Activated effector memory CD4-positive, alpha-beta T cell treated with Interleukin-2 at 50 U/mL for 16 hours (primary cell): Measurements from ENCODE around the gene PPFIA3.
A peak's percentile ranks its signal among the peaks of the same experiment; 100 is the strongest.
"Not testable (repeated sequence)": the region's sequence is repeated elsewhere in the genome, so short reads cannot be mapped to it uniquely, and the experiment has no call there.

Experiments used
- DNase-seq: peaks from one replicate; pipeline ENCODE4 v3.0.0-alpha.2; 2020

The PPFIA3 gene

GRCh38 chr19:49103331-49104085 is 15.8 kb upstream of the PPFIA3 start:
- DNase-seq, result no peak

GRCh38 chr19:49104229-49104864 is 15.0 kb upstream of the PPFIA3 start:
- no peak for DNase-seq

- DNase-seq, result peak; percentile 46
Measured at GRCh38 chr19:49106648-49107135, 12.7 kb upstream of the PPFIA3 start.

GRCh38 chr19:49107625-49108459 is 11.5 kb upstream of the PPFIA3 start:
- DNase-seq, result no peak

DNA sequence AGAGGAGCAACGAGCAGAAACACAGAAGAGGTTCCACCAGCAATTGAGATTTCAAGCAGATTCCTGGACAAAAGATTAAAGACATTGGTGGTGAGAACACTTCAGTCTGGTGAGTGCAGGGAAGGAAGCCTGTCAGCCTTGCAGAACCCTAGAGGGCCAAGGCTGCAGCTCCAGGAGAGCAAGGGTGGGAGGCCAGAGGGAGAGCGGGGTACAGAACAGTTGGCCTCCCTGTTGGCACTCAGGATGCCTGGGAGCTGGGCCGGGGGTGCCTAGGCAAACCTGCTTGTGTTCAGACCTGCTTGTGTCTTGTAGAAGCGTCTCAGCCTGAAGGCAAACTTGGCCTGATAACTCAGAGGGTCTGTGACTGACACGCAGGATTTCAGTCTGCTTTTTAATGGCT is 10.3 kb upstream of the PPFIA3 start:
- DNase-seq, result no peak

DNA sequence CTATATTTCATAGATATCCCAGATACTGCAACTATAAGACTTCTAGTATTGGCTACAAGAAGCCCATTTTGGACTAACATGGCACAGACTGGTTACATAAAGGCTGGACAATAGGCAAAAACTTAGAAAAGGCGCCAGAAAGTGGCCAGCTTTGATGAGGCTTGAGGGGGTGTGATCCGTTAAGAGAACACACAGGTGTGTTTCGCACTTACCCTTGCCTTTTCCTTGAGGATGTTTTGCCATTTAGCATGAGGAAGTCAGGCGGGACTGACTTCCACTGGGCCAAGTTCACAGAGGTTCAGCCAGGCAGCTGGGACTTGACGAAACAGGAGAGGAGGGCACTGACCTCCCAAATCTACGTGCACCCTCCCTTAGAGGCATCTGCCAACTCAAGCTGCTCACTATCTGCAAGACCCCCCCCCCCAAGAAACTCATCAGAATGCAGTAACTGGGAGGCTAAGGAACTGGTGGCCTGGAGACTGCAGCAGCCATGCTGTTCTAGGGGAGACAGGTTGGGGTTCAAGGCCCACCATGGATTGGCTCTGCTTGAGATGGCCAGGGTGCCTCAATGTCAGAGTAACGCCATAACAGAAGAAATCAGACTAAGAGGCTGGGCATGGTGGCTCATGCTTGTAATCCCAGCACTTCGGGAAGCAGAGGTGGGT is 9.6 kb upstream of the PPFIA3 start:
- no peak for DNase-seq

- DNase-seq, result no peak
Measured at GRCh38 chr19:49110567-49110966, 8.8 kb upstream of the PPFIA3 start.

GRCh38 chr19:49111218-49111998 is 7.9 kb upstream of the PPFIA3 start:
- DNase-seq, result no peak

DNA sequence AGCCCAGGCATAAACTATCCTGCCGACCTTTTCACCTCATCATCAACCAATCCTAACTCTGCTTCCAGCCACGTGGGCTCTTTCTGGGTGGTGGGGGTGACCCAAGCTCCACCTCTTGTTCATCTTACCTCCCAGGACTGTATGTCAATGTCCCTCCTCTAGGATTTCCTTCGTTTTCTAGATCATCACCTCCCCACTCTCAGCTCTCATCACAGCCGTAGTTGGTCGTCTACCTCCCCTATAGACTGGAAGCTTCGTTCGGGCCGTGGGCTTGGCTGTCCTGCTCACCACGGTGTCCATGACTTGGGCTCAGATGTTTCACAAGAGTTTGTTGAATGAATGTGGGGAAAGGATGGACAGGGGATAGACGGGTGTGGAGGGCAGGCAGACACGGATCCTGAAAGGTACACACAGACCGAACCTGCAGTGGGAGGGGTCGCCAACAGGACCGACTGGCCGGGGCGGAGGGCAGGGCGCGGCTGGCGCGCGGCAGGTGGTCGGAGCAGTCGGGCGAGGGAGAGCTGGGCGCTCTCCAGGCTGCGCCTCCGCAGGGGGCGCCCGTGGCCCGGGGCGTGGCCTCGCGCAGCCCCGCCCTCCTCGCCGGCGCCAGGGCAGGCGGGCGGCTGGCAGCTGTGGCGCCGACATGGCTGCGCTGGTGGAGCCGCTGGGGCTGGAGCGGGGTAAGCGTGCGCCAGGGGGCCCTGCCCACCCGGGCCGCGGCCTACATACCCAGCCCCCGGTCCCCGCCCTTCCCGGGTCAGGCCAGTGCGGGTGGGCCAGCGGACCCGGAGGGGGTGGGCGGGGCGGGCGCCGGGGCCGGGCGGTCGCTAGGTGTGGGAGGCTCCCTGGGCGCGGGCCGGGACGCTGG is 5.3 kb upstream of the PPFIA3 start, which contains the start of gene LIN7B:
Gene LIN7B (plus strand): TSS at position 609 of the 868 bp plus-strand sequence. CDS start 35 bp downstream, at position 644.
- DNase-seq, result peak; percentile 70

DNA sequence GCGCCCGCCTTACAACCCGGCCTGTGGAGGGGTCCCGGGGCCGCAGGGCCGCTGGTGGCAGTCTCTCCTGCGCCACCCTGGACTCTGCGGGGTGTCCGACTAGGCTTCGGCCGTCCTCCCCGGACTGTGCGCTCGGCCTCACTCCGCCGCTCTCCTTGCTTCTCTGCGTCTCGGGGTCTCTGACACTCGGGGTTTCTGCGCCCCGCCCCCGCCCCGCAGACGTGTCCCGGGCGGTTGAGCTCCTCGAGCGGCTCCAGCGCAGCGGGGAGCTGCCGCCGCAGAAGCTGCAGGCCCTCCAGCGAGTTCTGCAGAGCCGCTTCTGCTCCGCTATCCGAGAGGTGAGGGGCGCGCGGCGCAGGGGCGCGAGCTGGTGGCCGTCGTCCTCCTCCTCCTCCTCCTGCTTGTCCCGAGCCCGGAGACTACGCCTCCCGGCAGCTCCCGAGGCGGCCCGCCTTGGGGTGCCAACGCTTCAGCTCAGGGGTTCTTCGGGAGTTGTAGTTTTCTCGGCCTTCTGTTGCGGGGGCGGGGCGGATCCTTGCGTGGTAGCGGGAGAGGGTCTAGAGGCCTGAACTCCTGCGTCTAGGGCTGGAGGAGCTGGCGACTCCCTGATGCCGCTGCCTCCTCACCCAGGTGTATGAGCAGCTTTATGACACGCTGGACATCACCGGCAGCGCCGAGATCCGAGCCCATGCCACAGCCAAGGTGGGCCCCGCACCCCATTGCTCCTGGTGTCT is 4.5 kb upstream of the PPFIA3 start:
- peak; percentile 16 for DNase-seq

DNA sequence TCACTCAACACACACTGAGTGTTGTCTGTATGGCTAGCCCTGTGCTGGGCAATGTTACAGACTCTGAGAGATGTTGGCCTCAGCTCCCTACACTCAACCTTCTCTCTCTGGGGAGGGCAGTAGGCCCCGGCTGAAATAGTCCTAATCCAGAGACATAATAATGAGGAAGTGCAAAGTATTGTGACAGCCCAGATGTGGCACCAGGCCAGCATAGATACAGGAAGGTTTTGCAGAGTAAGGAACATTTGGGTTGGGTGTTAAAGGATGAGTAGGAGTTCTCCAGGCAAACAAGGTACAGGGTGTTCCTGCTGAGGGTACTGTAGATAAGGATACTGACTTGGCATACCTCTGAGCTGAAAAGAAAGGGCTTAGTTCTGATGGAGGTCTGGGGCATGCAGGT is 2.8 kb upstream of the PPFIA3 start:
- no peak for DNase-seq

GRCh38 chr19:49117677-49118564 is 1.4 kb upstream of the PPFIA3 start:
- no peak for DNase-seq

DNA sequence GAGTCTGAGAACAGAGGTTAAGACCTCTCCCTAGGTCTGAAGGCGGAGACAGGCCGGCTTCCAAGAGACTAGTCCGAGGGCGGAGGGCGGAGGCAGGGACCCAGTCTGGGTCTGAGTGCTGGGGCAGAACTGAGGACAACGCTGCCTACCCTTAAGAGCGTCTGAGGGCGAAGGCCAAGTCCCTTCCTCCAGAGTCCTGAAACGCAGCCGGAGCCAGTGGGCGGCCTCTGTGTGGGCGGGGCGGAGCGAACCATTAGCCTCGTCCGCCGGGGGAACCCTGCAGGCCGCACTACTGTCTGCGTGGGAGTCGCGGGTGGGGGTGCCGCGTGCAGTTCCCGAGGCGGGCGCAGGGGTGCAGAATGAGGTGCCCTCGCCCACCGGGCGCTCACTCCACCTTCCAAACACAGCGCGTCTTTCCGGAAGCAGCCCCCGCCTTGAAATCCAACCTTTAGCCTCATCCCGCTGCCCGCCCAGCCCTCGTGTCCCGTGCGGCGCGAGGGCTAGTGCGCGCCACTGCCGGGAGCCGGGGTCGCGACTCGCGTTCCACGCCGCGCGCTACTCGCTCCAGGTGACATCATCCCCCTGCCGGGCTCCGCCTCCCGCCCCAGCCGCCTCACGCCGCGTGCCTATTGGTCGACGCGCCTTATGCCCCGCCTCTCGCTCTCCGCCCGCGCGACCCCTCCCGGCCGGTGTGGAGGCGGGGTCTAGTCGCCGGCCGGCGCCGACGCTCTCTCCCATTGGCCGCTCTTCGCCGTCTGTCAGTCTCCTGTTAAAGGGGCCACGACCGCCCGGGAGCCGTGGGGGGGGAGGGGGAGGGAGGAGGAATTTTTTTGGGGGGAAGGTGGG is 556 bp upstream of the PPFIA3 start, which contains the start of gene C19orf73:
Gene C19orf73 (minus strand): TSS at position 579 of the 846 bp plus-strand sequence. CDS start 121 bp downstream, at position 458.
- DNase-seq, result peak; percentile 94

DNA sequence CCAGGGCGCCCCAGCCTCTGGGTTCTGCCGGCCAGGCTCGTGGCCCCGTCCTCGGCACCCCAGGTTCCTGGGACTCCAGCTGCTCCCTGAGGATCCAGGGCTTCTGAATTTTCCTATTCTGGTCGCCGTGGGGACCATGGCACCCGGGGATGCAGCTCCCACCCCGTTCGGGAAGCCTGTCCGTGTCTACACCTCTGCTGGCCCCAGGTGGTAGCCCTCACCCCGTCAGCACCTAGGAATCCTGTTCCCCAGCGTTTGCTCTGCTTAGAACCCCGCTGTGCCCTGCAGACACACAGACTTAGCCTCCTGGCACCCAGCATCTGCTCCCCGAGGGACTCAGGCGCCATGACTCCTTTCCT is 960 bp downstream of the PPFIA3 start:
- DNase-seq, result no peak

- no peak for DNase-seq
Measured at GRCh38 chr19:49120868-49121267, 1.5 kb downstream of the PPFIA3 start.

DNA sequence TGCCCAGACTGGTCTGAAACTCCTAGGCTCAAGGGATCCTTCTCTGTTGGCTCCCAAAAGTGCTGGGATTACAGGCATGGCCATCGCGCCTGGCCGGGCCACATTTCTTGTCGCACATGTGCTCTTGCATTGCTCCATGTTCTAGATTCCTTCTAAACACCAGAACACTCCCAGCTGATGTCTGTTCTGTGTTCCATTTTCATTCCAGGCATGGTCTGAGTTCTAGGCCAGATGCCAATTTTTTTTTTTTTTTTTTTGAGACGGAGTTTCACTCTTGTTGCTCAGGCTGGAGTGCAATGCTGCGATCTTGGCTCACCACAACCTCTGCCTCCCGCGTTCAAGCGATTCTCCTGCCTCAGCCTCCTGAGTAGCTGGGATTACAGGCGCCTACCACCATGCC is 2.5 kb downstream of the PPFIA3 start:
- DNase-seq, result not testable (repeated sequence)

GRCh38 chr19:49123285-49123684 is 3.9 kb downstream of the PPFIA3 start:
- DNase-seq, result not testable (repeated sequence)
